GM18951 (cell line): ENCODE data around the gene ATXN1.

Source experiments
- POLR2A ChIP-seq: IDR thresholded peaks from 4 replicates; pipeline ENCODE4 v1.6.1; 2011; ENCODE audit warnings: mild to moderate bottlenecking; ENCODE audit not compliant: insufficient read length, insufficient read depth; ENCODE audit errors: extremely low read depth
- in situ Hi-C: fragments of 300-500 bp; cut with MboI; formaldehyde crosslinking; loops from one replicate; pipeline ENCODE4 v1.12.0; 2022; ENCODE audit warnings: low sequenced_read_pairs, mixed read lengths, inconsistent platforms; ENCODE audit not compliant: unreplicated experiment

Gene ATXN1

DNA sequence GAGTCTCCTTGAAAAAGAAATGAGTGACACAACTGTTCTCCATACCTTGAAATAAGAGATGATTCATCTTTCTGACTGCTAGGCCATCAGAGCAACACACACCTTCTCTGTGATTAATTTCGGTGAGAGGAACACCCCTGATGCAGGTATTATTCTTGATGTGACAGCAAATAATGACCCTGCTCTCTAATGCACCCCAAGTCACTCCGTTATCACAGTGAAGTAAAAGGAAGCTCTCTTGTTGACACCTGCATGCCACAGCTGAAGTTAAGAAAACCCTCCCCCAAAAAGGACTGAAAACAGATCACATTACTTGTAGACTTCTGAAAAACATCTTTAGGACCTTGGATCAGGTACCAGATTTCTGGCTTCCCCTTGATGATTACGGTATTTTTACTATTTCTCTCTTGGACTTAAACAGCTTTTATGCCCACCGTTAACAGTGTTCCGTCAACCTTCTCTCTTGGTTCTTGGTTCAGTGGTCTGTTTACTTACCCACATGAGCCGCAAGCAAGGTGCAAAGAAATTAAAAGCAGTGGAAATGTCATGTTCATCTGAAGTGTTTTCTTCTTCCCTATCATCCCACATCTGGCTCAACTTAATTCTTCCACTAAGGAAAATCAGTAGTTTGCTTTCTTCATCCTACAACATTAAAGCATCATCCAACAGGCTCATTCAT, 273.1 kb downstream of the ATXN1 start:
- in situ Hi-C loops: no loop called here
- no peak for TF ChIP-seq POLR2A

- in situ Hi-C loops: no loop called here
- TF ChIP-seq POLR2A: no peak
Observed at GRCh38 chr6:16486661-16487060, 274.6 kb downstream of the ATXN1 start.

DNA sequence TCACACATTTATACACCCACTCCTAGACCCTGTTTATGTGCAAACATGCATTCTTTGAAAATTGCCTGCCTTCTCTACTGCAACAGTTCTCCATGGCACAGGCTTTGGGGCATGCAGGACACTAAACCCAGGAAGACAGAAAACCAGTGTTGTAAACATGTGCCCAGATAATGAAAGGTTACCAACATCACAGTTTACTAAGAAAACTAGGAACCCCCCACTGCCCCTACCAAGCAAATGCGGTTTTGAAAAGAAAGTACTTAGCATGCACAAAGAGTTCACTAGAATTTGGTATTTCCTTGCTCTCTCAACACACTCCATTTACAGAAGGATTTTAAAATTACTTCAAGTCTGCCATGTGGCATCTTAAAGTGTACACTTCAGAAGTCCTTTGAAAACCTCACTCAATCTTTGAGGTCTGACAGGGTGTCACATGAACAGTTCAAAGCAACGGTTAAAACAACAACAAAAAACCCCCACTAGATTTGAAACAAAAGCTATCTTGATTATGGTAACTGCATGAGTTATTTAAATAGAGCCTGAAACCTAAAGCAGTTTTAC, 277.9 kb downstream of the ATXN1 start:
- in situ Hi-C loops: no loop called here
- no peak for TF ChIP-seq POLR2A

DNA sequence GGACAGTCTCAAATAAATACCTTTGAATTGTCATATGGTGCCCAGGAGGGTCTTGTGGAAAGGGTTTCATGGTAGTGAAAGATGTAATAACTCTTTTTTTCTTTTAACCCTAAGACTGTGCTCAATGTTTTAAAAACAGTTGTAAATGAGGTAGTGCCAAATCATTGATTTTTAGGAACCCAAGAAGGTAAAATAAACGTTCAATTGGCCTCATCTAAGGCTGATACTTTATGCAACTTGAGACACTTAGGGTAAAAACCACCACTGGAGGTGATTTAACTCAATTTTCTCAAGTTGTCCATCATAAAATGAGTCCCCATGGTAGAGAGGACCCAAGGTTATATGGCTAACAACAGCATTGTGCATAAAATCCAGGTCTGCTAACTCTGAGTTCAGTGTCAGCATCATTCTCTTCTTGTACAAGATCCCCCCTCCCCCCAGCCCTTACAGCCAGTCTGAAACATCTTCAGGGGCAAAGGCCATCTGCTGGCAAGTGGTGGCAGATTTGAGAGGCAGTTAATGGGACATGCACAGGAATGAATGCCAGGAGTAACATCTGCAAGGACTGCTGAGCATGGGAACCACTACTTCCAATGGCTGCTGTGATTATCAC, 278.5 kb downstream of the ATXN1 start:
- no peak for TF ChIP-seq POLR2A
- in situ Hi-C loops: no loop called here

GRCh38 chr6:16481697-16482399, 279.4 kb downstream of the ATXN1 start:
- TF ChIP-seq POLR2A: no peak
- in situ Hi-C loops: no loop called here

- in situ Hi-C loops: no loop called here
Observed at GRCh38 chr6:16480763-16481560, 280.3 kb downstream of the ATXN1 start.

GRCh38 chr6:16477367-16478149, 283.7 kb downstream of the ATXN1 start:
- no peak for TF ChIP-seq POLR2A
- in situ Hi-C loops: no loop called here

More at GRCh38 chr6:16480763-16481560, 280.3 kb downstream of the ATXN1 start:
- TF ChIP-seq POLR2A: no peak

DNA sequence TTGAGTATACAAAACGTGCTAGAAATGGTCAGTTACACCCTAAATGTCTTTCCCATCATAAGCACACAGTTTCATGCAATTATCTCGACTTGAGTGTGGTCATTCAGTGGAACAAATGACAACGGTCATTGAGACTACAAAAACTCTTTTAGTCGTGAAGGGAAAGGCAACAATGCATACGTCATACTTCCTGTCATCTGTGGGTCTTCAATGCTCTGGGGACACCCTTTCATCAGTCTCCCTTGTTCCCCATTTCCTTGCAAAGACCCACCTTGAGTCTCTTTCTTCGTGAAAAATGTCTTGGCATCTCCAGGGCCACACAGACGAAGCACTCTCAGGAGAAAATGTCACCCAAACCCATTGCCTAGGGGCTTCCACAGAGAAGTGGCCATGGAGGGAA, 284.4 kb downstream of the ATXN1 start:
- in situ Hi-C loops: no loop called here

GRCh38 chr6:16475494-16475781, 285.8 kb downstream of the ATXN1 start:
- in situ Hi-C loops: no loop called here
- TF ChIP-seq POLR2A: no peak

More for the DNA sequence above, 284.4 kb downstream of the ATXN1 start:
- no peak for TF ChIP-seq POLR2A

GRCh38 chr6:16474772-16475493, 286.3 kb downstream of the ATXN1 start:
- no peak for TF ChIP-seq POLR2A
- in situ Hi-C loops: no loop called here

DNA sequence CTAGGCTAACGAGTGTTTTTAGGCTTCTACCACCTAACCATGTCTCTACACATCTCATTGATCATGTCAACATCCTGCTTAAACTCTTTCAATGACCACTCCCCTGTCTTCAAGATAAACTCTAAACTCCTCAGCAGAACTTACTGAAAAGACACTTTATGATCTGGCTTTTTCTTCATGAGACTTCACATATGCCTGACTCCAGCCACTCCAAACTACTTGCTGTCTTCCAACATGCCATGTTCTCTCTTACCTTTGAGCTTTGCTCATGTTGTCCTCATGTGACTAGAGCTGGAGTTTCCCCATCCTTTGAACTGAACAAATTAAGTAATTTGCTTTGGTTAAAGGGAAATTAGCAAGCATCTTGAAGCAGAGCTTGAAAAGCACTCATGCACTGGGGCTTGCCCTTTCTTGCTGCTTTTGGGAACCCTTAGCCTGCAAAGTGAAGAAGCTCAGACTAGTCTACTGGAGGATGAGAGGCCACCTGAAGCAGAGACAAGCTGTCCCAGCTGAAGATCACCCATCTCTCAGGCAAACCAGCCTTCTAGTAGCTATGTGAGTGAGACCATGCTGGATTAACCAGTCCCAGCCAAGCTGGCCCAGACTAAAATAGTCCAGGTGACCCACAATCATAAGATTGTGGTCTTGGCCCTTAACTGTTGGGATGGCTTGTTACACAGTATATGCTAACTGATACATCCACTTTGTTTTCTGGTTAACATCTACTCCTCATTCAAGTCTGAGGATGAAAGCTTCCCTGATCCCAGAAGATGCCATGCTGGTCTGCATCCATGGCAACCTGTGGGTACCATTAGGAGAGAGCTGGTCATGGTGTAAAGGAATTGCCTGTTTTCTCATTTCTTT, 287.1 kb downstream of the ATXN1 start:
- in situ Hi-C loops: no loop called here
- TF ChIP-seq POLR2A: no peak
